HL-60 (cell line): ENCODE data around the gene RYR3.

Source experiments
- DNase-seq, 2 experiments: peaks; one replicate each; pipeline ENCODE4 v3.0.0-alpha.2; 2010 to 2020; ENCODE audit warnings: low read depth in 1 of 2, low spot score in 1 of 2
- H3K27ac ChIP-seq: fragments of 250-450 bp; sonication (Bioruptor Pico); replicated peaks from 2 replicates; pipeline ENCODE4 v1.5.1; 2020; ENCODE audit warnings: mild to moderate bottlenecking, moderate library complexity
- H3K27me3 ChIP-seq: fragments of 250-450 bp; sonication (Bioruptor Pico); 2 replicates; pipeline ENCODE4 v1.5.1; 2021; ENCODE audit warnings: mild to moderate bottlenecking, moderate library complexity; ENCODE audit not compliant: insufficient read depth, poor library complexity, severe bottlenecking
- H3K4me3 ChIP-seq: replicated peaks from 2 replicates; pipeline ENCODE4 v1.5.1; 2011; ENCODE audit warnings: mild to moderate bottlenecking, control low read depth, low read length; ENCODE audit not compliant: insufficient read depth
- GABPA ChIP-seq: IDR thresholded peaks from 2 replicates; pipeline ENCODE4 v1.6.1; 2012; ENCODE audit warnings: low read depth
- POLR2AphosphoS5 ChIP-seq: IDR thresholded peaks from 2 replicates; pipeline ENCODE4 v1.6.1; 2012; ENCODE audit warnings: low read depth
- SPI1 ChIP-seq: IDR thresholded peaks from 2 replicates; pipeline ENCODE4 v1.6.1; 2012; ENCODE audit warnings: low read depth, mild to moderate bottlenecking, borderline replicate concordance
- TF ChIP-seq, protein P1 (sequence below): IDR thresholded peaks from 2 replicates; pipeline ENCODE4 v1.6.1; 2012; ENCODE audit warnings: low read depth; ENCODE audit not compliant: insufficient replicate concordance
- TF ChIP-seq, protein P2 (sequence below): IDR thresholded peaks from one replicate; pipeline ENCODE4 v1.5.1; 2011; ENCODE audit warnings: low read length, control low read depth, inconsistent platforms; ENCODE audit not compliant: insufficient read depth

The RYR3 gene

GRCh38 chr15:33629647-33630046 is 318.9 kb downstream of the RYR3 start:
- H3K4me3 ChIP-seq = no peak overlapping the region
- no peak overlapping the region for H3K27ac ChIP-seq
- no peak for DNase-seq
- H3K27me3 ChIP-seq = peaks cover 8% of the 10 kb centered on the region
- TF ChIP-seq, protein P1, sequence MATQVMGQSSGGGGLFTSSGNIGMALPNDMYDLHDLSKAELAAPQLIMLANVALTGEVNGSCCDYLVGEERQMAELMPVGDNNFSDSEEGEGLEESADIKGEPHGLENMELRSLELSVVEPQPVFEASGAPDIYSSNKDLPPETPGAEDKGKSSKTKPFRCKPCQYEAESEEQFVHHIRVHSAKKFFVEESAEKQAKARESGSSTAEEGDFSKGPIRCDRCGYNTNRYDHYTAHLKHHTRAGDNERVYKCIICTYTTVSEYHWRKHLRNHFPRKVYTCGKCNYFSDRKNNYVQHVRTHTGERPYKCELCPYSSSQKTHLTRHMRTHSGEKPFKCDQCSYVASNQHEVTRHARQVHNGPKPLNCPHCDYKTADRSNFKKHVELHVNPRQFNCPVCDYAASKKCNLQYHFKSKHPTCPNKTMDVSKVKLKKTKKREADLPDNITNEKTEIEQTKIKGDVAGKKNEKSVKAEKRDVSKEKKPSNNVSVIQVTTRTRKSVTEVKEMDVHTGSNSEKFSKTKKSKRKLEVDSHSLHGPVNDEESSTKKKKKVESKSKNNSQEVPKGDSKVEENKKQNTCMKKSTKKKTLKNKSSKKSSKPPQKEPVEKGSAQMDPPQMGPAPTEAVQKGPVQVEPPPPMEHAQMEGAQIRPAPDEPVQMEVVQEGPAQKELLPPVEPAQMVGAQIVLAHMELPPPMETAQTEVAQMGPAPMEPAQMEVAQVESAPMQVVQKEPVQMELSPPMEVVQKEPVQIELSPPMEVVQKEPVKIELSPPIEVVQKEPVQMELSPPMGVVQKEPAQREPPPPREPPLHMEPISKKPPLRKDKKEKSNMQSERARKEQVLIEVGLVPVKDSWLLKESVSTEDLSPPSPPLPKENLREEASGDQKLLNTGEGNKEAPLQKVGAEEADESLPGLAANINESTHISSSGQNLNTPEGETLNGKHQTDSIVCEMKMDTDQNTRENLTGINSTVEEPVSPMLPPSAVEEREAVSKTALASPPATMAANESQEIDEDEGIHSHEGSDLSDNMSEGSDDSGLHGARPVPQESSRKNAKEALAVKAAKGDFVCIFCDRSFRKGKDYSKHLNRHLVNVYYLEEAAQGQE = no peak
- TF ChIP-seq SPI1 (no peak), POLR2AphosphoS5 (no peak), GABPA (no peak)
- TF ChIP-seq, protein P2, sequence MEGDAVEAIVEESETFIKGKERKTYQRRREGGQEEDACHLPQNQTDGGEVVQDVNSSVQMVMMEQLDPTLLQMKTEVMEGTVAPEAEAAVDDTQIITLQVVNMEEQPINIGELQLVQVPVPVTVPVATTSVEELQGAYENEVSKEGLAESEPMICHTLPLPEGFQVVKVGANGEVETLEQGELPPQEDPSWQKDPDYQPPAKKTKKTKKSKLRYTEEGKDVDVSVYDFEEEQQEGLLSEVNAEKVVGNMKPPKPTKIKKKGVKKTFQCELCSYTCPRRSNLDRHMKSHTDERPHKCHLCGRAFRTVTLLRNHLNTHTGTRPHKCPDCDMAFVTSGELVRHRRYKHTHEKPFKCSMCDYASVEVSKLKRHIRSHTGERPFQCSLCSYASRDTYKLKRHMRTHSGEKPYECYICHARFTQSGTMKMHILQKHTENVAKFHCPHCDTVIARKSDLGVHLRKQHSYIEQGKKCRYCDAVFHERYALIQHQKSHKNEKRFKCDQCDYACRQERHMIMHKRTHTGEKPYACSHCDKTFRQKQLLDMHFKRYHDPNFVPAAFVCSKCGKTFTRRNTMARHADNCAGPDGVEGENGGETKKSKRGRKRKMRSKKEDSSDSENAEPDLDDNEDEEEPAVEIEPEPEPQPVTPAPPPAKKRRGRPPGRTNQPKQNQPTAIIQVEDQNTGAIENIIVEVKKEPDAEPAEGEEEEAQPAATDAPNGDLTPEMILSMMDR = no peak

GRCh38 chr15:33636234-33636633 is 325.5 kb downstream of the RYR3 start:
- H3K27me3 ChIP-seq = no peaks in the 10 kb centered on the region
- no peak for DNase-seq
- H3K4me3 ChIP-seq = no peak overlapping the region
- TF ChIP-seq SPI1 (no peak), POLR2AphosphoS5 (no peak), GABPA (no peak)
- TF ChIP-seq, protein P1 = no peak
- TF ChIP-seq, protein P2 = no peak
- H3K27ac ChIP-seq = no peak overlapping the region

- TF ChIP-seq, protein P2 = no peak
- TF ChIP-seq GABPA = no peak
- TF ChIP-seq, protein P1 = no peak
- no peak for TF ChIP-seq POLR2AphosphoS5
- TF ChIP-seq SPI1 = no peak
- no peaks in the 10 kb centered on the region for H3K27me3 ChIP-seq
- DNase-seq = no peak
These were observed 326.2 kb downstream of the RYR3 start for GRCh38 chr15:33636958-33637357.

More at GRCh38 chr15:33636958-33637357, 326.2 kb downstream of the RYR3 start:
- no peak overlapping the region for H3K4me3 ChIP-seq
- no peak overlapping the region for H3K27ac ChIP-seq
